Measurements from ENCODE around the gene STYX.

STYX gene

GRCh38 chr14:52729925-52730708 is at the start of gene STYX:
Gene STYX, plus strand, starts transcription at chr14:52730166. Its CDS starts 309 bp downstream, at chr14:52730475.
- DNase-seq (ENCODE audit: low read depth) = peak; percentile 97

GRCh38 chr14:52683985-52684520 is 45.9 kb upstream of the STYX start:
- no peak for DNase-seq (ENCODE audit: low read depth)

- DNase-seq (ENCODE audit: low read depth) = no peak
These were observed 43.8 kb upstream of the STYX start for GRCh38 chr14:52686176-52686575.

GRCh38 chr14:52690983-52691760 is 38.8 kb upstream of the STYX start:
- no peak for DNase-seq (ENCODE audit: low read depth)

GRCh38 chr14:52692248-52692962 is 37.6 kb upstream of the STYX start:
- no peak for DNase-seq (ENCODE audit: low read depth)

- DNase-seq (ENCODE audit: low read depth) = no peak
These were observed 36.9 kb upstream of the STYX start for GRCh38 chr14:52693036-52693435.

- no peak for DNase-seq (ENCODE audit: low read depth)
These were observed 36.4 kb upstream of the STYX start for GRCh38 chr14:52693532-52693931.

- peak; percentile 44 for DNase-seq (ENCODE audit: low read depth)
These were observed 35.0 kb upstream of the STYX start for GRCh38 chr14:52694761-52695480.

- peak; percentile 58 for DNase-seq (ENCODE audit: low read depth)
These were observed 34.4 kb upstream of the STYX start, which contains the start of gene ERO1A for GRCh38 chr14:52695481-52696091. Gene ERO1A, minus strand, starts transcription at chr14:52695558. Its CDS starts 77 bp downstream, at chr14:52695481.

- DNase-seq (ENCODE audit: low read depth) = no peak
These were observed 29.2 kb upstream of the STYX start for GRCh38 chr14:52700701-52701172.

GRCh38 chr14:52701223-52701622 is 28.7 kb upstream of the STYX start:
- DNase-seq (ENCODE audit: low read depth) = no peak

- no peak for DNase-seq (ENCODE audit: low read depth)
These were observed 26.7 kb upstream of the STYX start for GRCh38 chr14:52703225-52703624.

GRCh38 chr14:52703664-52704063 is 26.3 kb upstream of the STYX start:
- DNase-seq (ENCODE audit: low read depth) = no peak

- DNase-seq (ENCODE audit: low read depth) = peak; percentile 30
These were observed 23.7 kb upstream of the STYX start for GRCh38 chr14:52706286-52706685.

- peak; percentile 90 for DNase-seq (ENCODE audit: low read depth)
These were observed 23.0 kb upstream of the STYX start, which contains the start of gene PSMC6 for GRCh38 chr14:52706724-52707706. Gene PSMC6, plus strand, starts transcription at chr14:52707200. Its CDS starts 20 bp downstream, at chr14:52707220.

- no peak for DNase-seq (ENCODE audit: low read depth)
These were observed 18.3 kb upstream of the STYX start for GRCh38 chr14:52711666-52712065.

- DNase-seq (ENCODE audit: low read depth) = no peak
These were observed 13.8 kb upstream of the STYX start for GRCh38 chr14:52716155-52716554.

- no peak for DNase-seq (ENCODE audit: low read depth)
These were observed 6.2 kb upstream of the STYX start for GRCh38 chr14:52723514-52724359.

- DNase-seq (ENCODE audit: low read depth) = no peak
These were observed 5.7 kb upstream of the STYX start for GRCh38 chr14:52724360-52724644.
